Endothelial cell of umbilical vein (primary cell): ENCODE measurements around the gene HNRNPH3. TPM values are rescaled to one million over a fixed set of nuclear protein-coding genes. Genes with fewer than 3 reads are reported as not detected.

ENCODE experiments used
- BruUV-seq: library from RNA; stranded (reverse); fragments of 400-500 nt; replicated peaks from 2 replicates; lab custom pipeline; 2021; lab: Mats Ljungman, UMichigan
- CTCF ChIA-PET: fragments of 300-600, 350-600 bp; sonication (Branson Sonifier 250); formaldehyde crosslinking; loops from one replicate; lab custom pipeline; 2021; ENCODE audit warnings: antibody characterized with exemption, inconsistent platforms; lab: Charles Lee
- POLR2A ChIA-PET: fragments of 300-600, 350-600 bp; sonication (Branson Sonifier 250); formaldehyde crosslinking; loops from one replicate; lab custom pipeline; 2021; ENCODE audit warnings: antibody characterized with exemption, inconsistent platforms; lab: Charles Lee
- DNase-seq: peaks from one replicate; pipeline ENCODE4 v3.0.0-alpha.2; 2011; ENCODE audit warnings: low read depth, low spot score
- FAIRE-seq: peaks from 2 replicates; lab custom pipeline; 2011; peaks lifted over from hg19 to GRCh38; lab: Jason Lieb, UNC
- H2AFZ ChIP-seq: 2 replicates; pipeline ENCODE4 v1.6.0; 2012; ENCODE audit warnings: low read depth, low read length, control low read depth, inconsistent platforms
- H3K27ac ChIP-seq: 2 replicates; pipeline ENCODE4 v1.5.1; 2011; ENCODE audit warnings: low read depth, mild to moderate bottlenecking, control low read depth, low read length, moderate library complexity; ENCODE audit not compliant: insufficient read depth
- H3K27me3 ChIP-seq, 2 experiments: 2 replicates each; pipeline versions ENCODE4 v1.6.0 to v1.6.1; 2011; ENCODE audit warnings: low read length in 2 of 2, mixed read lengths in 1 of 2; ENCODE audit not compliant: control insufficient read depth in 2 of 2, insufficient read depth in 2 of 2
- H3K36me3 ChIP-seq, 2 experiments: 2 replicates in 1 of 2; 3 replicates in 1 of 2; pipeline ENCODE4 v1.5.1; 2011; ENCODE audit warnings: low read length in 2 of 2, mild to moderate bottlenecking in 1 of 2, moderate library complexity in 1 of 2; ENCODE audit not compliant: control insufficient read depth in 2 of 2, insufficient read depth in 2 of 2; ENCODE audit errors: extremely low read depth in 1 of 2
- H3K4me1 ChIP-seq: 3 replicates; pipeline ENCODE4 v1.5.1; 2011; ENCODE audit warnings: mild to moderate bottlenecking, low read length; ENCODE audit not compliant: control insufficient read depth, insufficient read depth; ENCODE audit errors: extremely low read depth
- H3K4me2 ChIP-seq: 2 replicates; pipeline ENCODE4 v1.6.1; 2011; ENCODE audit warnings: low read length, control low read depth, mixed read lengths; ENCODE audit not compliant: insufficient read depth
- H3K4me3 ChIP-seq, 3 experiments: fragments of 200-600 bp in 1 of 3; sonication (generic), shearing (Covaris generic) in 1 of 3; replicated peaks in 1 of 3; 2 replicates each; pipeline ENCODE4 v1.5.1; 2011 to 2016; ENCODE audit warnings: control low read depth in 3 of 3, low read length in 3 of 3, mild to moderate bottlenecking in 2 of 3, inconsistent platforms in 1 of 3, low read depth in 1 of 3, moderate library complexity in 1 of 3; ENCODE audit not compliant: insufficient read depth in 1 of 3
- H3K79me2 ChIP-seq: 2 replicates; pipeline ENCODE4 v1.6.0; 2012; ENCODE audit warnings: low read length, inconsistent platforms; ENCODE audit not compliant: control insufficient read depth, insufficient read depth
- H3K9ac ChIP-seq: replicated peaks from 2 replicates; pipeline ENCODE3; 2011; ENCODE audit warnings: low read length, control low read depth; ENCODE audit not compliant: insufficient read depth; ENCODE audit errors: extremely low read depth
- H3K9me1 ChIP-seq: replicated peaks from 3 replicates; pipeline ENCODE4 v1.6.0; 2011; ENCODE audit warnings: mild to moderate bottlenecking, low read length; ENCODE audit not compliant: control insufficient read depth, insufficient read depth; ENCODE audit errors: extremely low read depth
- H3K9me3 ChIP-seq: replicated peaks from 2 replicates; pipeline ENCODE4 v1.5.1; 2012; ENCODE audit warnings: low read length, inconsistent platforms; ENCODE audit not compliant: control insufficient read depth, insufficient read depth
- H4K20me1 ChIP-seq: replicated peaks from 2 replicates; pipeline ENCODE3; 2011; ENCODE audit warnings: mild to moderate bottlenecking, low read length; ENCODE audit not compliant: control insufficient read depth, insufficient read depth; ENCODE audit errors: extremely low read depth
- EZH2 ChIP-seq: IDR thresholded peaks from 2 replicates; pipeline ENCODE4 v1.6.1; 2012; ENCODE audit warnings: borderline replicate concordance, low read depth, mild to moderate bottlenecking, moderate library complexity, low read length, inconsistent platforms; ENCODE audit not compliant: severe bottlenecking
- FOS ChIP-seq: IDR thresholded peaks from 2 replicates; pipeline ENCODE4 v1.6.1; 2011; ENCODE audit warnings: mild to moderate bottlenecking, low read length, moderate library complexity, borderline replicate concordance; ENCODE audit not compliant: insufficient read depth
- GATA2 ChIP-seq: IDR thresholded peaks from 2 replicates; pipeline ENCODE4 v1.7.0; 2011; ENCODE audit warnings: low read depth, mild to moderate bottlenecking, moderate library complexity, mixed read lengths, low read length; ENCODE audit not compliant: insufficient read length, insufficient read depth
- JUN ChIP-seq: IDR thresholded peaks from 2 replicates; pipeline ENCODE4 v1.6.1; 2011; ENCODE audit warnings: borderline replicate concordance, low read depth; ENCODE audit not compliant: insufficient read length, insufficient read depth
- MYC ChIP-seq: IDR thresholded peaks from one replicate; pipeline ENCODE4 v1.6.1; 2011; ENCODE audit warnings: mild to moderate bottlenecking, low read depth, low read length
- POLR2A ChIP-seq: IDR thresholded peaks from 2 replicates; pipeline ENCODE4 v1.6.1; 2012; ENCODE audit warnings: low read depth, mild to moderate bottlenecking, control low read depth, low read length
- POLR2AphosphoS5 ChIP-seq: IDR thresholded peaks from 2 replicates; pipeline ENCODE4 v1.6.1; 2012; ENCODE audit warnings: low read depth, mild to moderate bottlenecking, control low read depth, low read length, moderate library complexity; ENCODE audit not compliant: insufficient read depth
- dilution Hi-C: fragments of 300-500 bp; cut with MboI; formaldehyde crosslinking; loops from one replicate; pipeline ENCODE4 v1.15.0; 2019; ENCODE audit warnings: low sequenced_read_pairs; ENCODE audit not compliant: extremely low pct_ligation_motif_present
- intact Hi-C: fragments of 100-400 bp; cut with micrococcal nuclease; formaldehyde crosslinking; loops from one replicate; pipeline ENCODE4 v1.10.0; 2022
- polyA plus RNA-seq, 4 experiments: library from polyadenylated mRNA; depleted of rRNA in 3 of 4; stranded (reverse) in 3 of 4; unstranded in 1 of 4; fragments of >200 nt; gene quantifications; 2 replicates each; pipeline versions ENCODE4 v1.2.1 to v1.2.3, GENCODE V29; 2011 to 2012; ENCODE audit warnings: missing spikeins in 1 of 4
- total RNA-seq: library from RNA; stranded (reverse); gene quantifications from 2 replicates; pipeline ENCODE4 v1.2.3, GENCODE V29; 2021
- TF ChIP-seq, protein P1 (sequence below): IDR thresholded peaks from 2 replicates; pipeline ENCODE4 v1.6.1; 2011; ENCODE audit not compliant: insufficient read depth, insufficient read length
- TF ChIP-seq, protein P2 (sequence below), 2 donors: IDR thresholded peaks; 1 replicate in 1 of 2; 2 replicates in 1 of 2; pipeline ENCODE4 v1.5.1; 2011; ENCODE audit warnings: low read length in 2 of 2, mild to moderate bottlenecking in 2 of 2, moderate library complexity in 2 of 2, control low read depth in 1 of 2, inconsistent platforms in 1 of 2, low read depth in 1 of 2; ENCODE audit not compliant: insufficient read depth in 1 of 2; ENCODE audit errors: extremely low read depth in 1 of 2

The HNRNPH3 gene
- total and polyA plus RNA-seq, 2 donors (not counting 3 experiments of a cell fraction or from before 2014, with no cell fraction given), result 34.0 to 151 TPM

DNA sequence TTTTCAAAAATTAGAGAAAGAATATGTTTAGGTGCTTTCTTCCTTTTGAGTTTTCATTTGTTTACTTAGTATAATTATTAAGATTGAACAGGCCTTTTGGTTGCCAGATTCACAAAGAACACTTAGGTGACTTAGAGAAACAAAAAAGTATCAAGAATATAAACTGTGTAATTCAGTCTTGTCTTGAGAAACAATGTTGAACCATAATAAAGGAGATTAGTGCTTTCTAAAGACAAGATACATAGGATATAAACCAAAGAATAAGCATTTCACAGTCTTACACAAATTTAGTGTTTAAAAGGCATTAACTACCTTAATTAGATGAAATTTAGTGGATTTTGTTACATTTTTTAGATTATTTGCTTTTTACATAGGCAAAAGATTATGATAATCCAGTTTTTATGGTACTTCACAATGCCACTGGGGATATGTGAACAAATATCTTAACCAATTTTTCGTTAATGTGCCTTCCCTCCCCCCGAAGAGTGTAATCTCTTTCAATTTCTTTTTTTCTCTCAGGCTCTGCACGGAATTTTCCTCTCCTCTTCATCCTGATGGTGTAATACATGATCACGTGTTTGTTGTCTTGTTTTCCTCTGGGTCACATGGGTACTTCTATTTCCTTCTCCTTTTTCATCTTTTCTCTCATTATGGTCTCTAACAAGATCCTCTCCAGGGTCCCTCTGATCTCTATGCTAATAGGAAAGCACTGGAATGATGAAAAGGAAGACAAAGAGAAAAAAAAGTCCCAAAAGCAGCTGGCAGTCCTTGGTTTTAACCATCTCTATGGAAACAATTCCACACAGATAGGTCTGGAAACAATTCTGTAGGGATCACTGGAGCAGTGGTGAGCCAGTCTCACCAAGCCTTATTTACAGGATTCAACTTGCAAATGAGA, 3.7 kb upstream of the HNRNPH3 start:
- Histone ChIP-seq H3K27me3 (no peaks in the 10 kb centered on the region), H3K9me1 (no peaks in the 10 kb centered on the region), H3K4me3 (no peak overlapping the region), H4K20me1 (no peaks in the 10 kb centered on the region), H3K4me1 (no peaks in the 10 kb centered on the region), H2AFZ (peak overlapping the region; percentile 18), H3K79me2 (peaks cover 13% of the 10 kb centered on the region), H3K36me3 (no peaks in the 10 kb centered on the region), H3K9ac (no peak overlapping the region), H3K9me3 (no peaks in the 10 kb centered on the region), H3K27ac (no peak overlapping the region), H3K4me2 (no peak overlapping the region)
- CTCF ChIA-PET, result no interaction called here
- intact Hi-C loops, result no loop called here
- TF ChIP-seq EZH2 (no peak), POLR2A (no peak), MYC (no peak), FOS (no peak), POLR2AphosphoS5 (no peak), JUN (no peak), GATA2 (no peak)
- TF ChIP-seq, protein P1, sequence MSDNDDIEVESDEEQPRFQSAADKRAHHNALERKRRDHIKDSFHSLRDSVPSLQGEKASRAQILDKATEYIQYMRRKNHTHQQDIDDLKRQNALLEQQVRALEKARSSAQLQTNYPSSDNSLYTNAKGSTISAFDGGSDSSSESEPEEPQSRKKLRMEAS, result no peak
- TF ChIP-seq, protein P2, sequence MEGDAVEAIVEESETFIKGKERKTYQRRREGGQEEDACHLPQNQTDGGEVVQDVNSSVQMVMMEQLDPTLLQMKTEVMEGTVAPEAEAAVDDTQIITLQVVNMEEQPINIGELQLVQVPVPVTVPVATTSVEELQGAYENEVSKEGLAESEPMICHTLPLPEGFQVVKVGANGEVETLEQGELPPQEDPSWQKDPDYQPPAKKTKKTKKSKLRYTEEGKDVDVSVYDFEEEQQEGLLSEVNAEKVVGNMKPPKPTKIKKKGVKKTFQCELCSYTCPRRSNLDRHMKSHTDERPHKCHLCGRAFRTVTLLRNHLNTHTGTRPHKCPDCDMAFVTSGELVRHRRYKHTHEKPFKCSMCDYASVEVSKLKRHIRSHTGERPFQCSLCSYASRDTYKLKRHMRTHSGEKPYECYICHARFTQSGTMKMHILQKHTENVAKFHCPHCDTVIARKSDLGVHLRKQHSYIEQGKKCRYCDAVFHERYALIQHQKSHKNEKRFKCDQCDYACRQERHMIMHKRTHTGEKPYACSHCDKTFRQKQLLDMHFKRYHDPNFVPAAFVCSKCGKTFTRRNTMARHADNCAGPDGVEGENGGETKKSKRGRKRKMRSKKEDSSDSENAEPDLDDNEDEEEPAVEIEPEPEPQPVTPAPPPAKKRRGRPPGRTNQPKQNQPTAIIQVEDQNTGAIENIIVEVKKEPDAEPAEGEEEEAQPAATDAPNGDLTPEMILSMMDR (IDR thresholded peaks at IDR 0.05; ENCODE audit: extremely low read depth in 1 of 2, insufficient read depth in 1 of 2, low read depth in 1 of 2, low read length in 2 of 2), result no peak
- FAIRE-seq (no peak), DNase-seq (peak; percentile 28)
- dilution Hi-C loops, result no loop called here
- no TSS peak for BruUV-seq
- POLR2A ChIA-PET, result no interaction called here
